ENCODE results near the gene NEK1. TPM values are rescaled to one million over a fixed set of nuclear protein-coding genes. Genes with fewer than 3 reads are reported as not detected.

Gene NEK1
- total and polyA plus RNA-seq, 2 of the 8 experiments (the other 6 are each of a cell fraction or from before 2014, with no cell fraction given): 3.9 to 11.7 TPM

DNA sequence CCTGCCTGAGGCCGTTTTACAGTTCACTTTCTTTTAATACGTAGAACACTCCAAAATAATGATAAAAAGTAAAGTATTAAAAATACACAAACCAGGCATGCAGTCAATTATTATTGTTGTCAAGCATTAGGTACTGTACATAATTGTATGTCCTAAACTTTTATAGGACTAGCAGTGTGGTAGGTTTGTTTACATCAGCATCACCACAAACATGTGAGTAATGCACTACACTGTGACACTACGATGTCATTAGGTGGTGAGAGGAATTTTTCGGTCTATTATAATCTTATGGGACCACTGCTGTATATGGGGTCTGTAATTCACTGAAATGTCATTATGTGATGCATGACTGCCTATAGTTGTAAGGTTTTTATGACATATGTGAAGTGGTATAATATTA, 192.1 kb downstream of the NEK1 start:
- Histone ChIP-seq H3K9me3 (ENCODE audit: insufficient read depth in 2 of 2, low read depth in 1 of 2, low read length in 1 of 2) (no peaks in the 10 kb centered on the region), H4K8ac (ENCODE audit: extremely low read depth, insufficient read depth, low read length) (no peak overlapping the region), H2BK120ac (replicated peaks; ENCODE audit: low read depth, low read length) (no peak overlapping the region), H4K20me1 (replicated peaks in 1 of 2; ENCODE audit: control insufficient read depth in 1 of 2, insufficient read depth in 2 of 2, low read length in 2 of 2) (no peaks in the 10 kb centered on the region), H3K9ac (replicated peaks in 1 of 4; ENCODE audit: extremely low read depth in 1 of 4, low read depth in 3 of 4, low read length in 3 of 4) (no peak overlapping the region), H3K4ac (replicated peaks; ENCODE audit: insufficient read length, low read depth, low read length) (no peak overlapping the region), H3K36me3 (ENCODE audit: control insufficient read depth in 2 of 4, insufficient read depth in 4 of 4, low read length in 3 of 4) (peaks cover 0 to 3% (median 0%) of the 10 kb centered on the region in 4 experiments; a peak in 1 of 8 replicates), H3K23ac (ENCODE audit: insufficient read length) (no peak overlapping the region), H3K4me3 (ENCODE audit: extremely low read depth in 1 of 4, insufficient read depth in 2 of 4, low read depth in 3 of 4, low read length in 4 of 4) (no peak overlapping the region), H2AK5ac (ENCODE audit: low read depth, low read length) (no peak overlapping the region), H2BK5ac (ENCODE audit: low read depth, low read length) (no peak overlapping the region), H3K79me2 (ENCODE audit: control insufficient read depth in 1 of 2, insufficient read depth in 2 of 2, low read length in 2 of 2) (no peaks in the 10 kb centered on the region), H4K91ac (replicated peaks; ENCODE audit: insufficient read length, low read length) (no peak overlapping the region), H3K23me2 (ENCODE audit: low read depth, low read length) (no peaks in the 10 kb centered on the region), H2BK20ac (ENCODE audit: low read length) (no peak overlapping the region), H2BK15ac (ENCODE audit: low read length) (no peak overlapping the region), H2BK12ac (ENCODE audit: low read depth, low read length) (no peak overlapping the region), H2AFZ (ENCODE audit: low read length) (no peak overlapping the region), H3K56ac (replicated peaks; ENCODE audit: insufficient read length, low read depth, low read length) (no peak overlapping the region), H3K27ac (ENCODE audit: low read depth, low read length) (no peak overlapping the region), H3K4me2 (ENCODE audit: insufficient read depth in 1 of 2, low read depth in 2 of 2, low read length in 2 of 2) (no peak overlapping the region), H3K4me1 (replicated peaks in 1 of 4; ENCODE audit: control insufficient read depth in 3 of 4, insufficient read depth in 4 of 4, low read length in 3 of 4) (no peaks in the 10 kb centered on the region), H4K5ac (ENCODE audit: insufficient read length, low read depth, low read length) (no peak overlapping the region), H3K18ac (ENCODE audit: extremely low read depth, low read length) (no peak overlapping the region), H3K79me1 (ENCODE audit: low read depth, low read length) (no peaks in the 10 kb centered on the region), H3K14ac (ENCODE audit: insufficient read length) (no peak overlapping the region), H3K27me3 (replicated peaks in 1 of 4; ENCODE audit: control insufficient read depth in 3 of 4, extremely low read depth in 1 of 4, insufficient read depth in 3 of 4, low read length in 3 of 4) (no peaks in the 10 kb centered on the region)
- DNase-seq (ENCODE audit: low read depth in 1 of 2, low spot score in 2 of 2) (no peak), FAIRE-seq (no peak)
- POLR2A ChIA-PET (ENCODE audit: partially characterized antibody): no interaction called here
- TF ChIP-seq MAX (IDR thresholded peaks at IDR 0.05) (no peak), SP1 (IDR thresholded peaks at IDR 0.05; ENCODE audit: low read depth, low read length) (no peak), GABPA (IDR thresholded peaks at IDR 0.05; ENCODE audit: borderline replicate concordance, insufficient read depth, low read length) (no peak), CTBP2 (IDR thresholded peaks at IDR 0.05; ENCODE audit: borderline replicate concordance, insufficient read depth, insufficient read length, low read length) (no peak)
- CTCF ChIA-PET (ENCODE audit: partially characterized antibody): no interaction called here
- WGBS, 2 experiments (ENCODE audit: extremely low coverage in 1 of 2, insufficient coverage in 1 of 2, insufficient read length in 1 of 2, insufficient replicate concordance in 2 of 2, low coverage in 1 of 2, low lambda C conversion rate in 2 of 2, missing lambda C conversion rate in 1 of 2): 92% methylated on average over 4 of the region's 4 CpGs; no CpG with 5 or more reads in 1 of the 2 experiments
